K562 (cell line): ENCODE measurements around the gene SLC22A23. TPM values are rescaled to one million over a fixed set of nuclear protein-coding genes. Genes with fewer than 3 reads are reported as not detected.

Experiments used
- CBX3 ChIP-seq, 2 experiments: IDR thresholded peaks; 1 replicate in 1 of 2; 2 replicates in 1 of 2; pipeline ENCODE4 v1.6.1; 2012; ENCODE audit warnings: inconsistent platforms in 2 of 2, low read length in 2 of 2, borderline replicate concordance in 1 of 2, control low read depth in 1 of 2
- CREB3L1 ChIP-seq: fragments of 450-650 bp; IDR thresholded peaks from 2 replicates; pipeline ENCODE4 v1.6.1; 2014; ENCODE audit warnings: low read depth, mild to moderate bottlenecking, moderate library complexity, borderline replicate concordance
- CTBP1 ChIP-seq: fragments of 450-650 bp; IDR thresholded peaks from 2 replicates; pipeline ENCODE4 v1.6.1; 2016; ENCODE audit warnings: borderline replicate concordance
- ETV5 ChIP-seq: sonication (generic); formaldehyde crosslinking; IDR thresholded peaks from 2 replicates; pipeline ENCODE4 v1.4.0; 2020; ENCODE audit warnings: low read depth, mild to moderate bottlenecking, missing genetic modification reagents
- POLR2G ChIP-seq: fragments of 200-400 bp; formaldehyde crosslinking; IDR thresholded peaks from 2 replicates; pipeline ENCODE4 v1.6.1; 2017; ENCODE audit warnings: low read depth, mild to moderate bottlenecking, antibody characterized with exemption, low read length, moderate library complexity
- RERE ChIP-seq: sonication (generic); formaldehyde crosslinking; IDR thresholded peaks from 2 replicates; pipeline ENCODE4 v1.8.0; 2023; ENCODE audit warnings: missing genetic modification reagents, mild to moderate bottlenecking, borderline replicate concordance
- SRSF7 ChIP-seq: fragments of 200-400 bp; formaldehyde crosslinking; optimal IDR thresholded peaks from 2 replicates; pipeline ENCODE3; 2017; ENCODE audit warnings: mild to moderate bottlenecking, low read depth, low read length
- XRCC4 ChIP-seq: IDR thresholded peaks from one replicate; pipeline ENCODE4 v1.6.1; 2011; ENCODE audit not compliant: insufficient read depth, insufficient read length; ENCODE audit errors: extremely low read depth
- polyA plus RNA-seq, 8 experiments: library from polyadenylated mRNA; depleted of rRNA in 4 of 8; stranded (reverse) in 5 of 8; unstranded in 3 of 8; fragments of >200 nt; fragmentation: Nextera tagmentation in 2 of 8; fragmentation: Illumina TruSeq in 1 of 8; extraction: Ambion mirVana in 2 of 8; extraction: Trizol in 1 of 8; gene quantifications; 2 replicates each; pipeline versions ENCODE4 v1.2.1 to v1.2.3, GENCODE V29; 2011 to 2014; ENCODE audit warnings: inconsistent platforms in 1 of 8, missing spikeins in 1 of 8
- total RNA-seq, 7 experiments: library from RNA; depleted of rRNA in 6 of 7; stranded (reverse); fragments of >200 nt in 6 of 7; fragmentation: Illumina TruSeq in 2 of 7; extraction: Trizol in 2 of 7; gene quantifications; 2 replicates each; pipeline versions ENCODE4 v1.2.1 to v1.2.3, GENCODE V29; 2011 to 2021; ENCODE audit warnings: low replicate concordance in 1 of 7

The SLC22A23 gene
- total and polyA plus RNA-seq, 9 of the 15 experiments (the other 6 are each of a cell fraction or from before 2014, with no cell fraction given) = 0.30 to 8.7 (median 2.5) TPM

GRCh38 chr6:3504354-3504753 lies 47.5 kb upstream of the SLC22A23 start (continued):
- TF ChIP-seq CREB3L1 (no peak), POLR2G (no peak), ETV5 (CRISPR knock-in tag) (no peak), RERE (no peak), CTBP1 (no peak), CBX3 (IDR thresholded peaks at IDR 0.05; ENCODE audit: borderline replicate concordance in 1 of 2, low read length in 2 of 2) (no peak), SRSF7 (no peak), XRCC4 (no peak)
